Transverse colon (tissue), 4 donors: ENCODE data around the gene BICD1. TPM values are rescaled to one million over a fixed set of nuclear protein-coding genes. Genes with fewer than 3 reads are reported as not detected.

Experiments
- DNase-seq: peaks from one replicate; pipeline ENCODE4 v3.0.0-alpha.2; 2019
- H3K27ac ChIP-seq, 4 donors: fragments of 200-600 bp; sonication (generic); 2 replicates each; pipeline ENCODE4 v1.5.1; 2016 to 2018; ENCODE audit warnings: inconsistent platforms in 4 of 4
- H3K27me3 ChIP-seq: fragments of 200-600 bp; sonication (generic); 2 replicates; pipeline ENCODE4 v1.5.1; 2017; ENCODE audit warnings: inconsistent platforms
- H3K36me3 ChIP-seq, 4 donors: fragments of 200-600 bp; sonication (generic); 2 replicates each; pipeline ENCODE4 v1.5.1; 2017 to 2019; ENCODE audit warnings: inconsistent platforms in 4 of 4
- H3K4me1 ChIP-seq, 4 donors: fragments of 200-600 bp; sonication (generic); 2 replicates each; pipeline ENCODE4 v1.5.1; 2017 to 2020; ENCODE audit warnings: inconsistent platforms in 4 of 4
- H3K4me3 ChIP-seq, 4 donors: fragments of 200-600 bp; sonication (generic); 1 replicate in 1 of 4; 2 replicates in 3 of 4; pipeline versions ENCODE4 v1.5.1 to v1.6.1; 2017 to 2019; ENCODE audit warnings: inconsistent platforms in 4 of 4
- H3K9me3 ChIP-seq, 2 donors: fragments of 200-600 bp; sonication (generic); 2 replicates each; pipeline ENCODE4 v1.5.1; 2017 to 2019; ENCODE audit warnings: inconsistent platforms in 2 of 2
- CTCF ChIP-seq, 5 experiments: fragments of 200-600 bp in 3 of 5; fragments of 450-650 bp in 2 of 5; sonication (generic) in 3 of 5; IDR thresholded peaks; 1 replicate in 2 of 5; 2 replicates in 3 of 5; pipeline ENCODE4 v1.5.1; 2016 to 2017; ENCODE audit warnings: antibody characterized with exemption in 5 of 5, inconsistent platforms in 3 of 5, mild to moderate bottlenecking in 2 of 5, moderate library complexity in 1 of 5
- EP300 ChIP-seq: sonication (generic); formaldehyde crosslinking; IDR thresholded peaks from one replicate; pipeline ENCODE4 v1.6.1; 2017; ENCODE audit warnings: antibody characterized with exemption, low read depth
- POLR2A ChIP-seq: fragments of 450-650 bp; IDR thresholded peaks from one replicate; pipeline ENCODE4 v1.6.1; 2016; ENCODE audit warnings: antibody characterized with exemption, mild to moderate bottlenecking, moderate library complexity
- POLR2AphosphoS5 ChIP-seq, 3 donors: sonication (generic); formaldehyde crosslinking; IDR thresholded peaks; one replicate each; pipeline ENCODE4 v1.6.1; 2016; ENCODE audit warnings: antibody characterized with exemption in 3 of 3
- WGBS, 2 donors: methylation state at CpG; one replicate each; pipeline ENCODE4 v1.1.5; 2018; ENCODE audit warnings: low coverage in 1 of 2; 5-methylcytosine and 5-hydroxymethylcytosine counted together
- in situ Hi-C, 4 donors: fragments of 200-750 bp; cut with MboI; loops; one replicate each; pipeline versions ENCODE4 v1.15.0 to v1.15.1; 2017; ENCODE audit warnings: low sequenced_read_pairs in 3 of 4, low pct_ligation_motif_present in 1 of 4, low pct_unique_long_range_greater_than_20kb in 1 of 4
- intact Hi-C: fragments of 100-400 bp; cut with DNase I; formaldehyde crosslinking; loops from one replicate; pipeline ENCODE4 v1.15.1; 2023; ENCODE audit warnings: low total_unique reads
- total RNA-seq, 4 donors: library from RNA; depleted of rRNA; stranded (reverse); fragments of >200 nt; gene quantifications; one replicate each; pipeline ENCODE4 v1.1.0, GENCODE V29; 2016

Gene BICD1
- total RNA-seq, 4 donors from 2014 or later, result 0.75 to 27.7 (median 5.2) TPM

DNA sequence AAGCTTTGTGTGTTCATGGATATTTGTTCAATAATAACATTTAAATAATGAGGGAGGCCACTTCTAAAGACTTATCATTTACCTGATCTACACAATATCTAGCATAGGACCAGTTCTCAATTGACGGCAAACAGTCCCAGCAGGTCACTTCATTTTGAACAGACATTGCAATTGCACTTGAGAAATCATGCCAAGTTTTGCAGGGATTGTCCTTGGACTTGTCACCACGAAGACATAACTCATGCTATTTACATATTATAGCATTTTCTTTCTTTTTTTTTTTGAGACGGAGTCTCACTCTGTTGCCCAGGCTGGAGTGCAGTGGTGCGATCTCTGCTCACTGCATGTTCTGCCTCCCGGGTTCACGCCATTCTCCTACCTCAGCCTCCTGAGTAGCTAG lies 34.5 kb upstream of the BICD1 start:
- no peaks in the 10 kb centered on the region for H3K27me3 ChIP-seq
- H3K9me3 ChIP-seq, result no peaks in the 10 kb centered on the region
- DNase-seq, result no peak
- no peak overlapping the region for H3K4me3 ChIP-seq
- in situ Hi-C loops, result loop anchor here in 3 of 4 donors (25.0 kb wide), 2 partner anchors 240 to 385 kb away; no protein-coding TSS in a partner anchor
- 80 to 87% methylated on average over 2 to 6 of the region's 6 CpGs for WGBS, 2 donors
- H3K4me1 ChIP-seq, result peaks cover 0 to 23% (median 8%) of the 10 kb centered on the region in 4 donors
- TF ChIP-seq EP300, result no peak
- TF ChIP-seq POLR2AphosphoS5 (IDR thresholded peaks at IDR 0.05), result no peak
- TF ChIP-seq CTCF (IDR thresholded peaks at IDR 0.05), result no peak
- TF ChIP-seq POLR2A, result no peak
- H3K36me3 ChIP-seq, result no peaks in the 10 kb centered on the region
- H3K27ac ChIP-seq, result no peak overlapping the region
- intact Hi-C loops, result no loop called here

DNA sequence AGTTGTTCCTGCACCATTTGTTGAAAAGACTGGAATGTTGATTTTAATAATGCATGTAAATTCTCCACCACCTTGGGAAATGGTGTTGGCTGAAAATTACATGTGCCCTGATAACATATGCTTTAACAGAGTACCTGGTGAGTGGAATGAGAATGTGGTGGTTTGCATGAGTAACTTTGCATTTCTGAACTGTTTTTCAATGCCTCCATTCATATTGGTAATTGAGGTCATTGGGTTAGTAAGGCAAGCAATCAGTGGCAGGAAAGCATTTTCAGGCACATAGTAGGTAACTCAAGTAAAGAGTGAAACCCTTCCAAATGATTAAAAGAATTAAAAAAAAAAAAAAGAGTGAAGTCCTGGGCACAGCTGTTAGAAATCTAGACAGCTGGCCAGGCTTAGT lies 32.2 kb upstream of the BICD1 start:
- H3K27ac ChIP-seq, result no peak overlapping the region
- no peaks in the 10 kb centered on the region for H3K27me3 ChIP-seq
- no peaks in the 10 kb centered on the region for H3K36me3 ChIP-seq
- intact Hi-C loops (no loop called here), in situ Hi-C loops (loop anchor here in 3 of 4 donors (25.0 kb wide), 2 partner anchors 238 to 387 kb away; no protein-coding TSS in a partner anchor)
- DNase-seq, result no peak
- no peaks in the 10 kb centered on the region for H3K9me3 ChIP-seq
- H3K4me3 ChIP-seq, result no peak overlapping the region
- peaks cover 0 to 13% (median 6%) of the 10 kb centered on the region in 4 donors for H3K4me1 ChIP-seq
- TF ChIP-seq POLR2A (no peak), POLR2AphosphoS5 (IDR thresholded peaks at IDR 0.05) (no peak), EP300 (no peak), CTCF (IDR thresholded peaks at IDR 0.05) (no peak)

GRCh38 chr12:32076941-32077340 lies 29.7 kb upstream of the BICD1 start:
- in situ Hi-C loops, result no loop called here

GRCh38 chr12:32080435-32080834 lies 26.2 kb upstream of the BICD1 start:
- in situ Hi-C loops, result no loop called here
- H3K4me1 ChIP-seq, result no peaks in the 10 kb centered on the region
- H3K27ac ChIP-seq, result no peak overlapping the region
- H3K27me3 ChIP-seq, result no peaks in the 10 kb centered on the region
- no peak for DNase-seq
- WGBS, 2 donors, result 95 to 100% methylated on average over 1 to 3 of the region's 3 CpGs
- H3K36me3 ChIP-seq, result no peaks in the 10 kb centered on the region
- intact Hi-C loops, result no loop called here
- H3K4me3 ChIP-seq, result no peak overlapping the region
- no peaks in the 10 kb centered on the region for H3K9me3 ChIP-seq
- TF ChIP-seq EP300 (no peak), CTCF (IDR thresholded peaks at IDR 0.05) (no peak), POLR2AphosphoS5 (IDR thresholded peaks at IDR 0.05) (no peak), POLR2A (no peak)

More at GRCh38 chr12:32076941-32077340, 29.7 kb upstream of the BICD1 start:
- H3K27ac ChIP-seq, result no peak overlapping the region
- intact Hi-C loops, result no loop called here
- 91% methylated on average over 4 of the region's 4 CpGs; no CpG with 5 or more reads in 1 of the 2 donors for WGBS, 2 donors
- no peaks in the 10 kb centered on the region for H3K9me3 ChIP-seq
- H3K27me3 ChIP-seq, result no peaks in the 10 kb centered on the region
- TF ChIP-seq EP300 (no peak), POLR2A (no peak)
- no peak for DNase-seq
- H3K4me1 ChIP-seq, result no peaks in the 10 kb centered on the region
- H3K4me3 ChIP-seq, result no peak overlapping the region
- H3K36me3 ChIP-seq, result no peaks in the 10 kb centered on the region

GRCh38 chr12:32083489-32083888 lies 23.2 kb upstream of the BICD1 start:
- no peaks in the 10 kb centered on the region for H3K27me3 ChIP-seq
- H3K4me1 ChIP-seq, result no peaks in the 10 kb centered on the region
- no peaks in the 10 kb centered on the region for H3K9me3 ChIP-seq
- no peaks in the 10 kb centered on the region for H3K36me3 ChIP-seq
- intact Hi-C loops (no loop called here), in situ Hi-C loops (no loop called here)
- no peak for TF ChIP-seq EP300
- TF ChIP-seq POLR2A, result no peak
- 75 to 85% methylated on average over 5 of the region's 5 CpGs for WGBS, 2 donors
- no peak overlapping the region for H3K27ac ChIP-seq
- DNase-seq, result no peak
- H3K4me3 ChIP-seq, result no peak overlapping the region
